ENCODE measurements around the gene UFSP1.
"Not testable (repeated sequence)": the region's sequence is repeated elsewhere in the genome, so short reads cannot be mapped to it uniquely, and the experiment has no call there.

Gene UFSP1

DNA sequence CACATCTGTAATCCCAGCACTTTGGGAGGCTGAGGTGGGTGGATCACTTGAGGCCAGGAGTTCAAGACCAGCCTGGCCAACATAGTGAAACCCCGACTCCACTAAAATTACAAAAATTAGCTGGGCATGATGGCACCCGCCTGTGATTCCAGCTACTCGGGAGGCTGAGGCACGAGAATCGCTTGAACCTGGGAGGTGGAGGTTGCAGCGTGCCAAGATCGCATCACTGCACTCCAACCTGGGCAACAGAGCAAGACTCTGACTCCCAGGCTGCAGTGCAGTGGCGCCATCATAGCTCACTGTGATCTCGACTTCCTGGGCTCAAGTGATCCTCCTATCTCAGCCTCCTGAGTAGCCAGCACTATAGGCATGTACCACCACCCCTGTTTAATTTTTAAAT lies 34.6 kb downstream of the UFSP1 start:
- not testable (repeated sequence) for FAIRE-seq

DNA sequence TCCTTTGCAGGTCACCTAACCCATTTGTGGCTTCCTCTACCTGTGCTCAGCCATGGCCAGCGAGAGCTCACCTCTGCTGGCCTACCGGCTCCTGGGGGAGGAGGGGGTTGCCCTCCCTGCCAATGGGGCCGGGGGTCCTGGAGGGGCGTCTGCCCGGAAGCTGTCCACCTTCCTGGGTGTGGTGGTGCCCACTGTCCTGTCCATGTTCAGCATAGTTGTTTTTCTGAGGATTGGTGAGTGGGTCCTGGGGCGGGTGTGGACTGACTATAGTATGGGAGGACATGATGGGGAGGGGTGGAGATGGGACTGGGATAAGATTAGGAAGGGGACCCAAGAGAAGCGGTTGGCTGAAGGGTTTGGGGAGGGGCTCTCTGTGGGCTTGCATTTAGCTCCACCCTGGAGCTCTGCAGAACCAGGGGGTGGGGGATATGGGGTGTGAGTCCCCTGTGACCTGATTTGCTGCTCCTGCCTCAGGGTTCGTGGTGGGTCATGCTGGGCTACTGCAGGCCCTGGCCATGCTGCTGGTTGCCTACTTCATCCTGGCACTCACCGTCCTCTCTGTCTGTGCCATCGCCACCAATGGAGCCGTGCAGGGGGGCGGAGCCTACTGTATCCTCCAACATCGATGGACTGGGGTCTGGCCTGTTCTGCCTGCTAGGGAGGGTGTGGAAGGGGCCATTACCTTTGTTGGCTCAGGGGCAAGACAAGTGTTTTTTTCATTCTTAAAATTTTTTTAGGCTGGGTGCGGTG lies 35.2 kb downstream of the UFSP1 start:
- FAIRE-seq, result no peak

DNA sequence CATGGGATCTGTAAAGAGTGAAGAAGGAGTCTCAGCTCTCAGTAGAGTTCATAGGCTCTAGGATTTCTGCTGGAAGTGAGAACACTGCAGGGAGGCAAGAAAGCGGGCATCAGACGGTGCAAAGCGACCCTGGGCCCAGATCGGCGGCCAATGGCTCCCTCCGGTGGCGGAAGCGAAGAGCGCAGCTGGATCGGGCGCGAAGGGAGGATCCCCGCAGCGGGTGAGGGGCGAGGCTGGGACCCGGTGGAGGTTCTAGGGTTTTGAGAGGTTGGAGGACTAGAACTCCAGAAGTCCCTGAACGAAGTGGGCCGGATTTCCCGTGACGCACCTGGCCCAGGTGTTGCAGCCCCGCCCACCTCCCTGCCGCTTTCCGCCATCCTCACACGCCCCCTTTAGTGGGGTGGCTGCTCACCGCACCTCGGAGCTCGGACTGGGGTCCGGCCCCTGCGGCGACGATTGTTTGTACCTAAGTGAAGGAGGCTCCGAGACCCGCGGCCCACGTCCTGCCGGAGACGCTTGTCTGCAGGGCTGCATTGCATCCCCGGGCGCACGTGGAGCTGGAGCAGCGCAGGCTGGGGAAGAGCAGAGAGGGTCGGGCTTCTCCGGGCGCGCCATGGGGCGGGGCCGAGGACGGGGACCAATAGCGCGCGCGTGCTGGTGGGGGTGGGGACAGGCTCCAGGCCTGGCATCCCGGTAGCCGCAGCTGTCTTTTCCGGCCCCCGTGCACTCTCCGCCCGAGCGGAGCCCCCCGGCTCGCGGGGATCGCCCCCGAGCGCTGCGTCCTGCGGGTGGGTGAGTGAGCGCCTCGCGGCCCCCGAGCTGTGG lies 37.3 kb downstream of the UFSP1 start, which contains the start of gene SLC12A9:
Gene SLC12A9, plus strand, starts transcription at position 666 of the 825 bp plus-strand sequence. CDS start 1,485 bp downstream, outside the sequence.
- no peak for FAIRE-seq

- FAIRE-seq, result no peak
These were observed 42.2 kb downstream of the UFSP1 start for GRCh38 chr7:100847360-100847759.

GRCh38 chr7:100840470-100841100 lies 48.9 kb downstream of the UFSP1 start:
- FAIRE-seq, result no peak

DNA sequence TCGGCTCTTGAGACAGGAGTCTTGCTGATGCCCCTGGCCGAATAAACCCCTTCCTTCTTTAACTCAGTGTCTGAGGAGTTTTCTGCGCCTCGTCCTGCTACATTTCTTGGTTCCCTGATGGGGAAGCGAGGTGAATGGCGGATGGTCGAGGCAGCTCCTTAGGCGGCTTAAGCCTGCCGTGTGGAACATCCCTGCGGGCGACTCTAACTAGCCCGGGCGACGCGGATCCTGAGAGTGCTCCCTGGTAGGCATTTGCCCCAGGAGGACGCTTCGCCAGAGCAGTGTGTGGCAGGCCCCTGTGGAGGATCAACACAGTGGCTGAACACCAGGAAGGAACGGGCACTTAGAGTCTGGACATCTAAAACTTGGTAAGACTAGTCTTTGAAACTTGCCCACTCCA lies 50.2 kb downstream of the UFSP1 start:
- no peak for FAIRE-seq
